HepG2 (cell line): ENCODE measurements around the gene SULT2B1.

ENCODE experiments used
- HMGXB4 ChIP-seq, 2 experiments: sonication (generic) in 1 of 2; formaldehyde crosslinking in 1 of 2; IDR thresholded peaks; 2 replicates each; pipeline versions ENCODE4 v1.4.0 to v1.6.1; 2018 to 2020; ENCODE audit warnings: missing genetic modification reagents in 2 of 2, borderline replicate concordance in 1 of 2, low read depth in 1 of 2, mild to moderate bottlenecking in 1 of 2, missing biosample characterization in 1 of 2
- NCOA5 ChIP-seq: sonication (generic); formaldehyde crosslinking; IDR thresholded peaks from 2 replicates; pipeline ENCODE4 v1.4.0; 2020; ENCODE audit warnings: missing genetic modification reagents
- SP1 ChIP-seq, 2 experiments: fragments of 450-650 bp in 1 of 2; sonication (generic) in 1 of 2; formaldehyde crosslinking in 1 of 2; IDR thresholded peaks; 2 replicates each; pipeline versions ENCODE4 v1.4.0 to v1.6.1; 2016 to 2020; ENCODE audit warnings: missing genetic modification reagents in 1 of 2
- TCF12 ChIP-seq, 2 experiments: fragments of 450-650 bp in 1 of 2; sonication (generic) in 1 of 2; formaldehyde crosslinking in 1 of 2; IDR thresholded peaks; 2 replicates each; pipeline versions ENCODE4 v1.6.1 to v1.8.0; 2017 to 2022; ENCODE audit warnings: antibody characterized with exemption in 1 of 2, mild to moderate bottlenecking in 1 of 2, missing genetic modification reagents in 1 of 2, moderate library complexity in 1 of 2
- ZNF501 ChIP-seq: sonication (generic); formaldehyde crosslinking; IDR thresholded peaks from 2 replicates; pipeline ENCODE4 v1.5.1; 2020; ENCODE audit warnings: mild to moderate bottlenecking, moderate library complexity, missing genetic modification reagents
- ZSCAN21 ChIP-seq: sonication (generic); formaldehyde crosslinking; IDR thresholded peaks from 2 replicates; pipeline ENCODE4 v1.8.0; 2022; ENCODE audit warnings: mild to moderate bottlenecking, missing genetic modification reagents, moderate library complexity, borderline replicate concordance

GRCh38 chr19:48543121-48543710 is 8.8 kb upstream of the SULT2B1 start:
- no peak for TF ChIP-seq NCOA5 (CRISPR knock-in tag)
- TF ChIP-seq HMGXB4 (CRISPR knock-in tag; IDR thresholded peaks at IDR 0.05; ENCODE audit: borderline replicate concordance in 1 of 2, low read depth in 1 of 2) = no peak
- TF ChIP-seq ZNF501 (CRISPR knock-in tag) = no peak
- no peak for TF ChIP-seq SP1 (IDR thresholded peaks at IDR 0.05)
- no peak for TF ChIP-seq SP1 (CRISPR knock-in tag; IDR thresholded peaks at IDR 0.05)
- no peak for TF ChIP-seq TCF12 (IDR thresholded peaks at IDR 0.05)
- no peak for TF ChIP-seq TCF12 (CRISPR knock-in tag; IDR thresholded peaks at IDR 0.05)
- TF ChIP-seq ZSCAN21 (CRISPR knock-in tag) = no peak
